GM15510 (cell line): ENCODE data around the gene CRISPLD2.

Experiments
- POLR2A ChIP-seq: IDR thresholded peaks from 3 replicates; pipeline ENCODE4 v1.6.1; 2011; ENCODE audit warnings: borderline replicate concordance; ENCODE audit not compliant: insufficient read length; ENCODE audit errors: extremely low read depth

The CRISPLD2 gene

DNA sequence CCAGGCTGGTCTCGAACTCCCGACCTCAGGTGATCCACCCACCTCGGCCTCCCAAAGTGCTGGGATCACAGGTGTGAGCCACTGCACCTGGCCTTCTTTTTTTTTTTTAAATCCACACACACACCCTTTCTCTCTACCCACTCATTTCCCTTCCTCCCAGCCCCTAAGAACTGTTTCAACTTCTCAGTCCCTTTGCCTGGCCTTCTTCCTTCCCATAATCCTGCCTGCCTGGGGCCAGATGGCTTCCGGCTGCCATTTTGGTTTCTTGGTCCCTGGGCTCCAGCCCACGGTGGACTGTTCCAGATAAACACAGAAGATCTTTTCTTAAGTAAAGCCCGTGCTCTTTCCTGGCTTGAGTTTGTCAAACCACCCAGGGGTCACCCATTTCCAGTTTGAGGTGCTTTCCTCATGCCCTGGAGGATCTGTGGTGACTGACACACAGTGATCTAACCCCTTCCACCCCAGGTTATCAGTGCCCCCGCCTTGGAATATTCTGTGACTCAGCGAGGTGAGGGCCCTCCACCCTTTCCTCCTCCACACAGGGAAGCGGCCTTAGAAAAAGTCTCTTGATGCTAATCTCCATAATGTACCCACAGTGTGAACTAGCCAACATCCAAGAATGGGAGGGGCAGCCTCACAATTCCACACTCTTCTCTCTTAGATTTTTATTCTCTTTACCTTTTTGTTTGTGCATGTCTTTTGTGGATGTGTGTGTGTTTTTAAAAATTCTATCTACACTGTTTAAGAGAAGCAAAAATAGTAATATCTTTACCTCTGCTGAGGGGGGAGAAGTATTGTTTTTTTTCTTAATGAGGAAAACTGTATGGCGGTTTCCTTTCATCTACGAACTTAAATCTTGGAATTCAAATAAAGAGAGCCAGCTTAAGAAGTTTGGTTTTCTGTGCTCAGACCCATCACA, 60.0 kb downstream of the CRISPLD2 start:
- no peak for TF ChIP-seq POLR2A

DNA sequence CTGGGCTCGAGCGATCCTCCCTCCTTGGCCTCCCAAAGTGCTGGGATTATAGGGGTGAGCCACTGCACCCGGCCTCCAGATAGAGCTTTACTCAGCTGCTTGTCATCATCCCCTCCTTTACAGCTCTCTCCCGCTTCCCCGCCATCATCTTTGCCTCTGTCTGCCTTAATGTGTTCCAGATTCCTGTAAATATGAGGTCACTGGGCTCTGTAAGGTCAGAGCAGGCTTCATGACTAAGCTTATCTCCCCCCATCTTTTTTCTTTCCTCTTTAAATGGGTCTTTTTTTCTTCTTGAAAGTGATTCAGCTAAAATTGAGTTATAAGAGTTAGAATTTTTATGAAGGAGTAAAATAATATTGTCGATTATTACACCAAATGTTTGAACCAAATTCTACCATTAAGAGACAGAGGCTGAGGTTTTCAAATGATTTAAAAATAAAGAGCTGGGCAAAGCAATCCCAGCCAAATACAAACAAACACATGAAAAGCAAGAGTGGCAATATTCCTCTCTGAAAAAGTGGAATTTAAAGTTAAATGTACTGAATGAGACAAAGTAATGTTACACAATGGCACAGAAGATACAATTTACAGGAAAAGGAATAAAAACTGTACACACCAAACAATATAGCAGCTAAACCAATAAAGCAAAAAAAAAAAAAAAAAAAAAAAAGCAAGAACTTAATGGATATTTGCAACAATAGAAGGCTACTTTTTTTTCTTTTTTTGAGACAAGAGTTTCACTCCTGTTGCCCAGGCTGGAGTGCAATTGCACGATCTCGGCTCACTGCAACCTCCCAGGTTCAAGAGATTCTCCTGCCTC, 62.1 kb downstream of the CRISPLD2 start:
- no peak for TF ChIP-seq POLR2A

DNA sequence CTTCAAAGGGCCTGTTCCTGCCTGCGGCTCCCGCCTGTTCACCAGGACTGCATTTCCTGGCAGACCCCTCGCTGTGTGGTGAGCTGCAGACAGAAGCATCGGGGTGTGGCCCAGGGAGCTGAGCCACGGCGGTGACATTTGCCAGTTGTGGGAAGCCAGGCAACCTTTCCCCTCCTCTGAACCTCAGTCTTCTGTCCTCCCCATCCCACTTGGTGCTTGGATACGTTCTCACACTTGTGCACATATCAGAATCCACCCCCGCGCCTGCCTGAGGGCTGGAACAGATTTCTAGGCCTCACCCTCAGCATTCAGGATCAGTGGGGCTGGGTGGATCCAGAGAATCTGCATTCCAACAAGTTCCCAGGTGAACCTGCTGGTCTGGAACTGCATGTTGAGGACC, 63.5 kb downstream of the CRISPLD2 start:
- no peak for TF ChIP-seq POLR2A

DNA sequence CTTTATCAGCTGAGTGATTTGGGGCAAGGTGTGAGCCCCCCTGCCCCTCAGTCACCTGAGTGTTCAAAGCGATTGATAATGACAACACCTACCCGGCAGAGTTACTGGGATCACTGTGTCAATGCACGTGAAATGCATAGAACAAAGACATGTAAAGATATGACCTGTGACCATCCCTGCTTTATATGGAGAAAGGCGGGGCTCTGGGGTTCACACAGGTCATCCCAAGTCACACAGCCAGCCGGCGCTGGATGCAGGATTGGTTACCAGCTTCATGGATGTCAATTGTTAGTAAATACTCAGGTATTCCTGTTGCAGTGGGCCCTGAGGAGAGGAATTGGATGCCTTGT, 64.4 kb downstream of the CRISPLD2 start:
- TF ChIP-seq POLR2A: no peak

DNA sequence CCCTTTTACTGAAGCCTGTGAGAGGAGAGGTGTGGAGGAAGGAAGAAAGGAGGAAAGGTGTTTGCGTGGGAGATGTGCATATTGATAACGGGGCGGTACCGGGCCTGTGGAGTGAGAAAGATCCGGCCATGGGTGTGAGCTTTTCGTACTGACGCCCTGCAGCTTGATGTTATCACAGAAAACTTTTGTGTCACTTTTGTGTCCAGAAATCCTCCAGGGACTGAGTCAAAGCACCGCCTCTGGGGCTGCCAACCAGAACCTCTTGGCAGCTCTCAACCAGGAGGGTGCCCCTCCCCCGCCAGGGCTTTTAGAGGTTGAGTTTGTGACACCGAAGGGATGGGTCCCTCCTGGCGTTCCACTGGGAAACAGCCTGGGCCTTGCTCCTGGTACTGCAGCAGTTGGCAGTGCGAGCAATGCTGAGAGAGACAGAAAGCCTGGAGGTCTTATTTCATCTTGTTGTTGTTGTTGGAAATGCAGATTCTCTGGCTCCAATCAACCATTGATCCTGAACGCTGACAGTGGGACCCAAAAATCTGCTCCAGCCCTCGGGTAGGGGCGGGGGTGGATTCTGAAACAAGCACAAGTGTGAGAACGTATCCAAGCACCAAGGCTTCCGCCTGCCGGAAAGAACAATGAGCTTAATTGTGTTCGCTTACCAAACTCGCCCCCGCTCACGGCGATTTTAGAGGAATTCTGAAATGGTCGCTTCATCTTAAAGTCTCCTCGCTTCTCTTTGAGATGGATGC, 65.0 kb downstream of the CRISPLD2 start:
- TF ChIP-seq POLR2A: no peak

DNA sequence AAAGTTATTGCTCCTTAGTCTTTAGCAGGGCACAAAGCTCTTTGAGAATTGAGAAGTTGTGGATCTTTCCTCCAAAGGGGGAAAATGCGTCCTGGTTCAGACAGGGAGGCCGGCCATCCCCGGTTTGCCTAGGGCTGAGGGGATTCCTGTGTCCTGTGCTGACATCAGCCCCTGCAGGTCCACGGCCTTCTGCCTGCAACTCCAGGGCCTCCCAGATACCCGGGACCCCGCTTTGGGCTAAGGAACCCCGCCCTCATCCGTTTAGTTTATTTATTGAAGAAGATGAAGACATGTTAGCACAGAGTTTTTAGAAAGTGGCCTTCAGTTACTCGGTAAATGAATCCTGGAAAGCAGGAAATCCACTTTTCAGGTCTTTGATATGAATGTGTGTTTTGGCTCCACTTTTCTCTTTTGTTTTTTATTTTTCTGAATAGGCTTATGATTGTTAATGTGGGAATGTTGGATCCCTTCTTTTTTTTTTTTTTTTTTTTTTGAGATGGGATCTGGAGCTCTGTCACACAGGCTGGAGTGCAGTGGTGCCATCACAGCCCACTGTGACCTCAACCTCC, 65.6 kb downstream of the CRISPLD2 start:
- TF ChIP-seq POLR2A: no peak

DNA sequence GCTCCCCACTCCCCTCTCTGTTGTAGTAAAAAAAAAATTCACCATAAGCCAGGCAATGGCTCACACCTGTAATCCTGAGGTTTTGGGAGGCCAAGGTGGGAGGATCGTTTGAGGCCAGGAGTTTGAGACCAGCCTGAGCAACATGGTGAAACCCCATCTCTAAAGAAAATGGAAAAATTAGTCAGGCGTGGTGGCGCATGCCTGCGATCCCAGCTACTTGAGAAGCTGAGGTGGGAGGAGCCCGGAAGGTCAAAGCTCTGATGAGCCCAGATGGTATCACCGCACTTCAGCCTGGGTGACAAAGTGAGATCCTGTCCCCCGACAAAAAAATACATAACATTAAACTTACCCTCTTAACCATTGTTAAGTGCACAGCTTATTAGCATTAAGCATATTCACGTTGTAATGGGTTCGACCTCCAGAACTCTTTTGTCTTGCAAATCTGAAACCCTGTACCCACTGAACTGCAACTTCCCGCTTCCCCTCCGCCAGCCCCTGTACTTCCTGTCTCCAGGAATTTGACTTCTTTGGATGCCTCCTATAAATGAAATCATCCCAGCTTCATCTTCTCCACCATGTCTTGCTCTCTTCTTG, 66.8 kb downstream of the CRISPLD2 start:
- TF ChIP-seq POLR2A: no peak

DNA sequence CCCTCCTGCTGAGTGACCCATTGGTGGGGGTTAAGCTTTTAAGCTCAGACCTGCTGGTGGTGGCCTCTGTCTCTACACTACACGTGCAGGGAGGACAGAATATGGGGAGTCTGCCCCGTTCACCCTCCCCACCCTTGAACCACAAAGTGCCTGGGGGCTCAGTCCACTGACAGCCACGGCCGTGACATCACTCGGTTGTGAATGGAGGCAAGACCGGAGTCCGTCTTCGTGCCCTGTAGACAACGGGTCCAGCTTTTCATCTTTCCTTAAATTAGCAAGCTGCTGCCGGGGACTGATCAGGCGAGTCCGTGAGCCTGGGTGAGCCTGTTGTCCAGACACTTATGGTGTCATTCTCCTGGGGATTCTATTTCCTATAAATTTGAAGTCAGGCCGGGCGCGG, 67.4 kb downstream of the CRISPLD2 start:
- TF ChIP-seq POLR2A: no peak

DNA sequence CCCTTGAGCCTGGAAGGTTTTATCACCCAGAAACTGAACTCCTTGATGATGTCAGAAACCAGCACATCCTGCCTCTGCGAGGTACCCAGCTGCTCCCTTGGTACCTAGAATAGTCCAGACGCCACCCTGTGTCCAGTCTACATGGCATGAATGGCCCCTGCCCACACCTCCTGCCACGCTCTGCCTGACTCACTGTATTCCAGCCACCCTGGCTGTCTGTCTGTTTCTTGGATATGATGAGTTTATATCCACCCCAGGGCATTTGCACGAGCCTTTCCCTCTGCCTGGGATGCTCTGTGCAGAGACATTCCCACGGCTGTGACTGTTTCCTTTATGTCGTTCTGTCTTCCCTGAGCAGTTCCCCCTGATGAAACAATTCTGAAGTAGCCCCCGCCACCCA, 68.7 kb downstream of the CRISPLD2 start:
- no peak for TF ChIP-seq POLR2A

DNA sequence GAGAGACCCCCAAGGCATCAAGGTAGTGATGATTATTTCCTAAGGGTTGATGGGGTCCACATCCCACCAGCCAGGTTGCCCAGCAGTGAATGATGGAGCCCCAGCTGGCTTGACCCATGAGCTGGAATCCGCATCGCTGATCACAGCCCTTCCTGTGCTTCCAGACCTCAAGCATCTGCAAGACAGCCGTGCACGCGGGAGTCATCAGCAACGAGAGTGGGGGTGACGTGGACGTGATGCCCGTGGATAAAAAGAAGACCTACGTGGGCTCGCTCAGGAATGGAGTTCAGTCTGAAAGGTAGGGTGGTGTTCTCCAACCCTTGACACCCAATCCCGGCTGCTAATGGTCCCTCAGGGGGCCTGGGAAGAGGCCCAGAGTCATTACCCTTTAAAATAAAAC, 69.3 kb downstream of the CRISPLD2 start:
- no peak for TF ChIP-seq POLR2A

DNA sequence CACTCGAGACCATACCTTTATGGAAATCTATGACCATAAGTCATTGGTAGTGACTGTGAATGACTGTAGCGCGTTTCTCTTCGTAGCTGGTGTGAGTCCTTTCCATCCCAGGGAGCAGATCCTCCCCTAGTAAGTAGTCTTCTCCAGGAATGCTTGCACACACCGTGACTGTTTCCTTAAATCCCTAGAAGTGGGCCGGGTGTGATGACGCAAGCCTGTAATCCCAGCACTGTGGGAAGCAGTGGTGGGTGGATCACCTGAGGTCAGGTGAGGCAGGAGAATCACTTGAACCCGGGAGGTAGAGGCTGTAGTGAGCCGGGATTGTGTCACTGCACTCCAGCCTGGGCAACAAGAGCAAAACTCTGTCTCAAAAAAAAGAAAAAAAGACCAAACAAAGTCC, 70.6 kb downstream of the CRISPLD2 start:
- no peak for TF ChIP-seq POLR2A

DNA sequence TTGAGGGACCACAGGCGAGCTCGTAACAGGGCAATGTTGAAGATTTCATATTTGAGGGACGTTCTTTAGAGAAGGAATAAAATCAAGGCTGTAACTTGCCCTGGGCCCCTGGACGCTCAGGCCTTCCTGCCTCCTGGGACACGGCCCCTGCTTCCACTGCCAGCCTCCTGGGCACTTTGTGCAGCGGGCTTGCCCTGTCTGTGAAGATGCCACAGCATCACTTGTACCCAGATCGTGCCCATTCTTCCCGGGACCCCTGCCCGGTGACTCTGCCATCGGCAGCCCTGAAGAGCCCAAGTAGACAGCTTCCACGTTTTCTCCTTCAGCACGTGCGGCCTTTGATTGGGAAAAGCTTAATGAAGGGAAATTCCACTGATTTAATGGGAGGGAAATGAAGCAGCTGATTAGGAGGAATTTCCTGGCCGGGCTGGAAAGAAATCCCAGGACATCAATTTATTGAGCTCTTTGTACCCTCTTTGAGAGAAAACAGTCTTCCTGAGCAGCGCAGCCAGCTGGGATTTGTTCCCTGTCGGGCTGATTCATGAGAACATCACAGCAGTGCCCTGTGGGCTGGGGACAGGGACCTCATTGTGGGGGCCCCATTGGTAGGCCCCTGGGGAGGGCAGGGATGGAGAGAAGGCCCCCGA, 71.5 kb downstream of the CRISPLD2 start:
- no peak for TF ChIP-seq POLR2A

DNA sequence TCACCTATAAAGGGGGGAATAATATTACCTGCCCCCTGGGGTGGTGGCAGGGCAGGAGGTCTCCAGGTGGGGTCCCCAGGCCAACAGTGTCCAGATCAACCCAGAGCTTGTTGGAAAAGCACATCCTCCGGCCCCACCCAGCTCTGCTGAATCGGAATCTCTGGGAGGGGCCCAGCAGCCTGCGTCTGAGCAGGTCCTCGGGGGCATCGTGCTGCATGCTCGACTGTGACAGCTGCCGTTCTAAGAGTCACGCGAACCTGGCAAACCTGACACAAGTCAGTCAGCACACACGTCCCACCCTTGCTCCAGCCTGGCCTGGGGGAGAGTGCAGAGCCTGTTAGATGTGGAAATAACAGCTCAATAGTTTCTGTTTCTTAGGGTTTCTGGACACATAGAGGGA, 72.3 kb downstream of the CRISPLD2 start:
- TF ChIP-seq POLR2A: no peak

DNA sequence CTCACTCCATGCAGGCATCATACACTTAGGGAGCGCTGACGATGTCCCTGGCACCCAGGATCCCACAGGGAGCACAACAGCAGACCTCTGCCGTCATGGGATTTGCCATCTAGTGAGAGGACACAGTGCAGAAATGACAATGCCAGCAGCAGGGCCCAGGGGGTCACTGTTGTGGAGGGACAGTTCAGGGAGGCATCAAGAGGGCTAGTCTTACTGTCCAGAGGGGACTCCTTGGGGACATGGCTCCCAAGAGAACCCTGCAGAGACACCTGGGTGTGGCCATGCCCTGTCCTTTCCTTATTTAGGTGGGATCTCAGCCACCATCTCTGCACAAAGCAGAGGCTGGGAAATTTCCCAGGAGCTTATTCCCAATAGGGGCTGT, 73.7 kb downstream of the CRISPLD2 start:
- TF ChIP-seq POLR2A: no peak
